ENCODE data around the gene ADAMTS6. TPM values are rescaled to one million over a fixed set of nuclear protein-coding genes. Genes with fewer than 3 reads are reported as not detected.

Gene ADAMTS6
- total RNA-seq, 6 experiments from 2014 or later: 23.1 to 29.9 (median 28.3) TPM

GRCh38 chr5:65483546-65484346 lies 2.0 kb upstream of the ADAMTS6 start:
- Mint-ChIP-seq H3K4me3 (no peak overlapping the region), H3K27ac (no peak overlapping the region), H3K4me1 (ENCODE audit: low read depth) (peaks cover 7% of the 10 kb centered on the region), H3K27me3 (ENCODE audit: insufficient read depth) (no peaks in the 10 kb centered on the region), H3K36me3 (ENCODE audit: low read depth) (no peaks in the 10 kb centered on the region; the same call in 1 of the 2 replicates), H3K9me3 (no peaks in the 10 kb centered on the region)
- peak; percentile 83 for TF ChIP-seq CTCF (IDR thresholded peaks at IDR 0.05)
- DNase-seq: peak; percentile 82

- Mint-ChIP-seq H3K4me1 (ENCODE audit: low read depth) (peaks cover 7% of the 10 kb centered on the region), H3K9me3 (no peaks in the 10 kb centered on the region), H3K27me3 (ENCODE audit: insufficient read depth) (no peaks in the 10 kb centered on the region), H3K4me3 (no peak overlapping the region), H3K27ac (no peak overlapping the region), H3K36me3 (ENCODE audit: low read depth) (no peaks in the 10 kb centered on the region)
- no peak for TF ChIP-seq CTCF (IDR thresholded peaks at IDR 0.05)
- DNase-seq: peak; percentile 46
These were observed 1.2 kb upstream of the ADAMTS6 start for GRCh38 chr5:65482736-65483545.

GRCh38 chr5:65482296-65482735 lies 596 bp upstream of the ADAMTS6 start:
- Mint-ChIP-seq H3K36me3 (ENCODE audit: low read depth) (no peaks in the 10 kb centered on the region), H3K4me3 (no peak overlapping the region), H3K27me3 (ENCODE audit: insufficient read depth) (no peaks in the 10 kb centered on the region; the same call in 1 of the 2 replicates), H3K27ac (no peak overlapping the region), H3K4me1 (ENCODE audit: low read depth) (peaks cover 7% of the 10 kb centered on the region), H3K9me3 (no peaks in the 10 kb centered on the region)
- no peak for TF ChIP-seq CTCF (IDR thresholded peaks at IDR 0.05)
- DNase-seq: peak; percentile 18

GRCh38 chr5:65481171-65481581 lies 544 bp downstream of the ADAMTS6 start:
- DNase-seq: no peak
- peaks cover 7% of the 10 kb centered on the region; the same call in 1 of the 2 replicates for H3K36me3 Mint-ChIP-seq (ENCODE audit: low read depth)
- H3K9me3 Mint-ChIP-seq: no peaks in the 10 kb centered on the region
- H3K4me1 Mint-ChIP-seq (ENCODE audit: low read depth): peaks cover 7% of the 10 kb centered on the region
- no peaks in the 10 kb centered on the region; the same call in 1 of the 2 replicates for H3K27me3 Mint-ChIP-seq (ENCODE audit: insufficient read depth)
- no peak for TF ChIP-seq CTCF (IDR thresholded peaks at IDR 0.05)
- H3K4me3 Mint-ChIP-seq: no peak overlapping the region
- H3K27ac Mint-ChIP-seq: no peak overlapping the region

GRCh38 chr5:65480306-65480865 lies 1.3 kb downstream of the ADAMTS6 start:
- peaks cover 7% of the 10 kb centered on the region for H3K4me1 Mint-ChIP-seq (ENCODE audit: low read depth)
- no peaks in the 10 kb centered on the region for H3K9me3 Mint-ChIP-seq
- 0 out of 2 replicates have a peak, but pooled peaks have one; percentile 9 for TF ChIP-seq CTCF (IDR thresholded peaks at IDR 0.05)
- no peak overlapping the region for H3K27ac Mint-ChIP-seq
- H3K36me3 Mint-ChIP-seq (ENCODE audit: low read depth): peaks cover 9% of the 10 kb centered on the region; the same call in 1 of the 2 replicates
- no peaks in the 10 kb centered on the region; the same call in 1 of the 2 replicates for H3K27me3 Mint-ChIP-seq (ENCODE audit: insufficient read depth)
- DNase-seq: peak; percentile 63
- no peak overlapping the region for H3K4me3 Mint-ChIP-seq

All from HFFc6 (cell line).